ENCODE data around the gene UNC13B. TPM values are rescaled to one million over a fixed set of nuclear protein-coding genes. Genes with fewer than 3 reads are reported as not detected.

The UNC13B gene
- total RNA-seq, 1 donor from 2014 or later = 27.4 TPM

GRCh38 chr9:35294066-35294465, 132.3 kb downstream of the UNC13B start:
- DNase-seq (ENCODE audit: missing footprints) (no peak), ATAC-seq (no peak)
- intact Hi-C loops (cut with DNase I) = no loop called here

- DNase-seq (ENCODE audit: missing footprints) (no peak), ATAC-seq (no peak)
- intact Hi-C loops (cut with DNase I) = no loop called here
Observed at GRCh38 chr9:35294556-35294955, 132.7 kb downstream of the UNC13B start.

GRCh38 chr9:35295369-35296036, 133.7 kb downstream of the UNC13B start:
- DNase-seq (ENCODE audit: missing footprints) (no peak), ATAC-seq (no peak)
- intact Hi-C loops (cut with DNase I) = no loop called here

DNA sequence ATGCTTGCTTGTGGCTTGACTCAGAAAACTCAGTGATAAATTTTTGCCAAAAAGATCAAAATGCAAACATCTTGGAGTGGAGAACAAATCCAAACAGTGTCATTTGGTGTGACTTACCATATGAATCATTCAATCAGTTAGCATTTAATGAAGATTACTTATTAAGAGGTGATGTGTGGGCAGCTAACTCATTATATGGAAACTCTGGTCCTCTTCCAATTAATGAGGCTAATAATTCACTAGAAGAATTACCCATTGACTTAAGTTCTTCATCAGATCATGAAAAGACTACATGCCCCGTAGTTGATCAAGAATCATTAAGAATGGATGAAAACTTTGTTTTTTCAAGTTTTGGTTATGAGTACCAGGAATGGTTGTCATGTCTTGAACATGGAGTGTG, 141.8 kb downstream of the UNC13B start:
- intact Hi-C loops (cut with DNase I) = no loop called here
- DNase-seq (ENCODE audit: missing footprints) (no peak), ATAC-seq (no peak)

DNA sequence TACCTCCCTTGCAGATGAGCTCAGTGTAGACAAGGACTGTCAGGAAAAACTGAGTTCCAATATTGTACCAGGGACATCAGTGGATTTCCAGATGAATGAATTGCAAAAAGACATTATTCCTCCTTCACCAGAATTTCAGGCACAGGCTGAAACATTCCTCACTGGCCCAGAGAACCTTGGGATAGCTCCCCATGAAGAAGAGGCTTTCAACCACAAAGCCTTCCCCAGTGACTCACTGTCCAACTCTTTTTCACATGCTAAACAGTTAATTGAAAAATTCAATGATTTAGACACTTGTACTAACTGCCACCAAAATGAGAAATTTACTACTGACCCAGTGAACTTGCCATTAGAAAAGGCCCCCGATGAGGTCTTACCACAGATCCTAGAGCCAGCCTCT, 144.5 kb downstream of the UNC13B start:
- ATAC-seq (no peak), DNase-seq (ENCODE audit: missing footprints) (no peak)
- intact Hi-C loops (cut with DNase I) = no loop called here

GRCh38 chr9:35308316-35308715, 146.5 kb downstream of the UNC13B start:
- intact Hi-C loops (cut with DNase I) = no loop called here
- no peak for DNase-seq (ENCODE audit: missing footprints)
- ATAC-seq = no peak

GRCh38 chr9:35311891-35312639, 150.3 kb downstream of the UNC13B start:
- ATAC-seq (peak; percentile 93), DNase-seq (ENCODE audit: missing footprints) (no peak)
- intact Hi-C loops (cut with DNase I) = loop anchor here (1.0 kb wide), 1 partner anchor 165 kb away; no protein-coding TSS in a partner anchor

DNA sequence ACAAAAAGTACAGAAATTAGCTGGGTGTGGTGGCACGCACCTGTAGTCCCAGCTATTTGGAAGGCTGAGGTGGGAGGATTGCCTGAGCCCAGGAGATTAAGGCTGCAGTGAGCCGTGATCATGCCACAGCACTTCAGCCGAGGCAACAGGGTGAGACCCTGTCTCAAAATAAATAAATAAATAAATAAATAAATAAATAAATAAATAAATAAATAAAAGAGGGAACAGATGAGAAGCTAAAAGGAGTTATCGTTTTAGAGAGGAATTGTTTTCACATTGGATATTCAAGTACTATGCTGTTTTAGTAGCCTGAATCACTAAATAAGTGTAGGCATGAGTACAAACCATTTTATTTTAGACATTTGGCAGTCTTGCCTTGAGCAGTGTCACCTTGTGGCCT, 151.7 kb downstream of the UNC13B start:
- DNase-seq (ENCODE audit: missing footprints) (no peak), ATAC-seq (no peak)
- intact Hi-C loops (cut with DNase I) = no loop called here

- intact Hi-C loops (cut with DNase I) = no loop called here
- ATAC-seq (no peak), DNase-seq (ENCODE audit: missing footprints) (no peak)
Observed at GRCh38 chr9:35313916-35314315, 152.1 kb downstream of the UNC13B start.

GRCh38 chr9:35318741-35319140, 156.9 kb downstream of the UNC13B start:
- DNase-seq (ENCODE audit: missing footprints) = no peak
- intact Hi-C loops (cut with DNase I) = no loop called here
- no peak for ATAC-seq

DNA sequence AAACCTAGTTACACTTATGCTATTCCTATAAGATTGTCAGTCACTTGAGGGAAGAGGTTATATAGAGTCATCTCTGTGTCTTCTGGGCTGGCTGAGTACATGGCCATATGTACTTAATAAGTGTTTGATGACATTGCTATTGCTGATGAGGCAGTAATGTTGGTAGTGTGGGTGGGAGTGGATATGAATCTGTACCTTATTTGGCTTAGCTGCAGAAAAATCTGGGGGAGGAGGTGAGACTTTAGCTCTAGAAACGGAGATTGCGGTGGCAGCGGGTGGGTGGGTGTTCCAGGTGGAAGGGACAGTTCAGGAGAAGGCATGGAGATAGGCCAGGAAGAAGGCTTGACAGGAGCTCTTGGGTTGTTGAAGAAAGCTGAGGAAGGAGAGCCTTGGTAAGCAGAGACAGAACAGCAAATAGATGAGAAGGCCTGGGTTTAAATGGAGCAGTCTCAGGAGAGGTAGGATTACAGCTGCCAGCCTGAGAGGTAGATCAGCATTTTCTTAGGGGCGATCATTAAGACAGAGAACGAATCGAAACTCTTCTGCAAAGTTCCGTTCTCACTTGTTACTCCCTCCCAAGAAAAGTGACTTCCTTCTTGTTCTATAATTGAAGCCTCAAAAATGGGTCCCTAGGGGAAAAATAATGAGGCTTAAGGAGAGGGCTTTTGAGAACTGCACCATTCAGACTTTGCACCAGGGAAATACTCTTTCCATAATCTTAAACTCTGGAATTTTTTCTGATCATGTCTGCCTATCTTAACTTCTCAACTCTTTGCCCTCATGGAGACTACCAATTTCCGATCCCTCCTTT, 160.5 kb downstream of the UNC13B start:
- DNase-seq (ENCODE audit: missing footprints) (no peak), ATAC-seq (no peak)
- intact Hi-C loops (cut with DNase I) = no loop called here

- DNase-seq (ENCODE audit: missing footprints) (no peak), ATAC-seq (no peak)
- intact Hi-C loops (cut with DNase I) = no loop called here
Observed at GRCh38 chr9:35324966-35325365, 163.2 kb downstream of the UNC13B start.

DNA sequence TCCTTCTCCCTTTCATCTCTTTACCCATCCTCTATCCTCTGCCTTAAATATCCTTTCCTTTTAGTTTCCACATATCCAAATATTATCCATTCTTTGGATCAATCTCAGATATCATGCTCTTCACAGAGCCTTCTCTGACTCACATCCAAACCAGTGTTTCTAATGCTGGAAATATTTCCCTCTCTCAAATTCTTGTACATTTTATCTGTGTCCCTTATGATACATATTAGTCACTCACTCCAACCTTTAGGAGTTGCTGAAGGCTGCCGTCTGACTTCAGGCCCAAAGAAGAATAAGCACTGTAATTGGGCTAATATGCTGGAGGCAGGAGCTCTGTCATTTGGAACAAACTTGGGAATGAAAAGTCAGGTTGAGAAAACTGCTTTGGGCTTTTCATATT, 171.7 kb downstream of the UNC13B start:
- intact Hi-C loops (cut with DNase I) = no loop called here
- ATAC-seq (no peak), DNase-seq (ENCODE audit: missing footprints) (no peak)

DNA sequence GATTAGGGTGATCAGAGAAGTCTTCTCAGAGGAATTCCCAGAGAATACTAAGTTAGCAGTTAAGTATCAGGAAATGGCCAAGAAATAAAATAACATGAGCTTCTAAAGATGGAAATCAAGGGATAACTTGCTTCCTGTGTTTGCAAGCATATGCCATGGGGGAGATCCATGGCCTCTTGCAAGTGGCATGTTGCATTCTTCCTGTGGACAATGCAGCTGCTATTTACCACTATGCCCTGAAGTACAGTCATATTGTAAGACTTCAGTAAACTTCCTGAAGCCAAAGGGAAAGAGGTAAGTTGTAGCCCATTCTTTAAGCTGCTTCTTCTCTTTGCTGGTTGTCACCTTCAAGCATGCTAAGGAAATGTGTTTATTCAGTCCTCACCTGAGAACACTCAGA, 173.4 kb downstream of the UNC13B start:
- no peak for DNase-seq (ENCODE audit: missing footprints)
- no peak for ATAC-seq
- intact Hi-C loops (cut with DNase I) = no loop called here

- ATAC-seq (no peak), DNase-seq (ENCODE audit: missing footprints) (no peak)
- intact Hi-C loops (cut with DNase I) = no loop called here
Observed at GRCh38 chr9:35338086-35338485, 176.3 kb downstream of the UNC13B start.

DNA sequence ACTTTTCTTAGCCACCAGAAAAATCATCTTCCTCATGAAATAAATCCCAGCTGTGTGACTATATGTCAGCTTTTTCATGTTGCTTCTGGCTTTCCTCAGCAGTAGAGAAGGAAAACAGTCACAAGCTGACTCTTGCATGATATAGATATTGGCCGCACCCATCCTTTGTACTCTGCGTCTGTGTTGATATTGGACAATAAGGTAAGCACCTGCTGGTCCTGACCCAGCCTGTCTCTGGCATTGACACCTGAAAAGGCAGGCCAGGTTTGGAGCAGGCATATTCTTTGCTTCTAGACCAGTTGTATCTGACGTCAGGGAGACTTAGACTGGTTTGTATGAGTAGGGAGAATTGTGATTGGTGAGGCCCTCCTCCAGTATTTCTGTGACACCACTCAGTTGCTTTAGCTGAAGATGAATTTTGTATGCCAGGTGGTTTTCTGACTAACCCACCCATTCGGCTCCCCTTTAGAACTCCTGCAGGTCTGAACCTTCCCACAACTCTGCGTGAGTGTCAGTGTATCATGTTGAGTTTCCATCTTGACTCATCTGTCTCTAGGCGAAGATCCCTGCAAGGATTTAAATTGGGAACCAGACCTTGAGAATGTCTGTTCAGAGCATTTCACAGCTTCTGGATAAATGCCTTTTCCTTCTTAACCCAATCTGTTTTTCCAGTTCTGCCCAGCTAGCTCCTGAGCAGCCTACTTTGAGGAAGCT, 176.9 kb downstream of the UNC13B start:
- no peak for ATAC-seq
- no peak for DNase-seq (ENCODE audit: missing footprints)
- intact Hi-C loops (cut with DNase I) = no loop called here

GRCh38 chr9:35340046-35340445, 178.2 kb downstream of the UNC13B start:
- ATAC-seq (no peak), DNase-seq (ENCODE audit: missing footprints) (no peak)
- intact Hi-C loops (cut with DNase I) = no loop called here

GRCh38 chr9:35341021-35341420, 179.2 kb downstream of the UNC13B start:
- ATAC-seq = no peak
- intact Hi-C loops (cut with DNase I) = no loop called here
- DNase-seq (ENCODE audit: missing footprints) = no peak

GRCh38 chr9:35341585-35341984, 179.8 kb downstream of the UNC13B start:
- intact Hi-C loops (cut with DNase I) = no loop called here
- DNase-seq (ENCODE audit: missing footprints) (peak; percentile 78), ATAC-seq (peak; percentile 97)
